MCF 10A (cell line): Measurements from ENCODE around the gene AGBL4. TPM values are rescaled to one million over a fixed set of nuclear protein-coding genes. Genes with fewer than 3 reads are reported as not detected.
"Not testable (repeated sequence)": the region's sequence is repeated elsewhere in the genome, so short reads cannot be mapped to it uniquely, and the experiment has no call there.

Experiments
- BruUV-seq: library from RNA; stranded (reverse); fragments of 400-500 nt; replicated peaks from 2 replicates; lab custom pipeline; 2021; lab: Mats Ljungman, UMichigan
- CTCF ChIA-PET: fragments of 300-600 bp; sonication (Branson Sonifier 250); formaldehyde crosslinking; extraction: SDS; loops from one replicate; lab custom pipeline; 2021; ENCODE audit warnings: antibody characterized with exemption, inconsistent platforms; lab: Yijun Ruan, JAX
- POLR2A ChIA-PET: fragments of 300-600, 350-650 bp; sonication (Branson Sonifier 250); formaldehyde crosslinking; extraction: SDS; loops from one replicate; lab custom pipeline; 2020; ENCODE audit warnings: antibody characterized with exemption, inconsistent platforms; lab: Yijun Ruan, JAX
- DNase-seq: peaks from one replicate; pipeline ENCODE4 v3.0.0-alpha.2; 2018; ENCODE audit not compliant: unreplicated experiment
- H3K27ac Mint-ChIP-seq: one replicate; pipeline ENCODE4 v1.8.0; 2022; ENCODE audit warnings: mild to moderate bottlenecking, low read depth, mixed read lengths; ENCODE audit not compliant: unreplicated experiment
- H3K27me3 Mint-ChIP-seq: one replicate; pipeline ENCODE4 v1.8.0; 2022; ENCODE audit warnings: mixed read lengths; ENCODE audit not compliant: insufficient read depth, unreplicated experiment
- H3K36me3 Mint-ChIP-seq: one replicate; pipeline ENCODE4 v1.8.0; 2022; ENCODE audit warnings: mild to moderate bottlenecking, moderate library complexity, mixed read lengths; ENCODE audit not compliant: insufficient read depth, unreplicated experiment
- H3K4me1 Mint-ChIP-seq: one replicate; pipeline ENCODE4 v1.8.0; 2022; ENCODE audit warnings: mixed read lengths; ENCODE audit not compliant: insufficient read depth, unreplicated experiment
- H3K4me3 Mint-ChIP-seq: one replicate; pipeline ENCODE4 v1.8.0; 2022; ENCODE audit warnings: mild to moderate bottlenecking, moderate library complexity, mixed read lengths; ENCODE audit not compliant: unreplicated experiment
- H3K9me3 Mint-ChIP-seq: one replicate; pipeline ENCODE4 v1.8.0; 2022; ENCODE audit warnings: mixed read lengths; ENCODE audit not compliant: unreplicated experiment
- intact Hi-C: fragments of 100-400 bp; cut with micrococcal nuclease; formaldehyde crosslinking; loops from 2 replicates; pipeline ENCODE4 v1.14.1; 2022
- total RNA-seq: library from RNA; stranded (reverse); gene quantifications from 2 replicates; pipeline ENCODE4 v1.2.3, GENCODE V29; 2022
- TF ChIP-seq, protein P1 (sequence below): fragments of 200-600 bp; IDR thresholded peaks from one replicate; pipeline ENCODE4 v1.8.0; 2022; ENCODE audit warnings: antibody characterized with exemption, mild to moderate bottlenecking; ENCODE audit not compliant: unreplicated experiment

Gene AGBL4
- total RNA-seq, 1 experiment from 2014 or later, result not detected

- no peaks in the 10 kb centered on the region for H3K36me3 Mint-ChIP-seq
- CTCF ChIA-PET, result no interaction called here
- no peaks in the 10 kb centered on the region for H3K4me1 Mint-ChIP-seq
- POLR2A ChIA-PET, result no interaction called here
- intact Hi-C loops, result no loop called here
- TF ChIP-seq, protein P1, sequence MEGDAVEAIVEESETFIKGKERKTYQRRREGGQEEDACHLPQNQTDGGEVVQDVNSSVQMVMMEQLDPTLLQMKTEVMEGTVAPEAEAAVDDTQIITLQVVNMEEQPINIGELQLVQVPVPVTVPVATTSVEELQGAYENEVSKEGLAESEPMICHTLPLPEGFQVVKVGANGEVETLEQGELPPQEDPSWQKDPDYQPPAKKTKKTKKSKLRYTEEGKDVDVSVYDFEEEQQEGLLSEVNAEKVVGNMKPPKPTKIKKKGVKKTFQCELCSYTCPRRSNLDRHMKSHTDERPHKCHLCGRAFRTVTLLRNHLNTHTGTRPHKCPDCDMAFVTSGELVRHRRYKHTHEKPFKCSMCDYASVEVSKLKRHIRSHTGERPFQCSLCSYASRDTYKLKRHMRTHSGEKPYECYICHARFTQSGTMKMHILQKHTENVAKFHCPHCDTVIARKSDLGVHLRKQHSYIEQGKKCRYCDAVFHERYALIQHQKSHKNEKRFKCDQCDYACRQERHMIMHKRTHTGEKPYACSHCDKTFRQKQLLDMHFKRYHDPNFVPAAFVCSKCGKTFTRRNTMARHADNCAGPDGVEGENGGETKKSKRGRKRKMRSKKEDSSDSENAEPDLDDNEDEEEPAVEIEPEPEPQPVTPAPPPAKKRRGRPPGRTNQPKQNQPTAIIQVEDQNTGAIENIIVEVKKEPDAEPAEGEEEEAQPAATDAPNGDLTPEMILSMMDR, result no peak
- no TSS peak for BruUV-seq
- H3K4me3 Mint-ChIP-seq, result no peak overlapping the region
- no peak overlapping the region for H3K27ac Mint-ChIP-seq
- DNase-seq, result no peak
- peaks cover 15% of the 10 kb centered on the region for H3K9me3 Mint-ChIP-seq
- no peaks in the 10 kb centered on the region for H3K27me3 Mint-ChIP-seq
Observed at GRCh38 chr1:49028396-49028795, 995.4 kb downstream of the AGBL4 start.

DNA sequence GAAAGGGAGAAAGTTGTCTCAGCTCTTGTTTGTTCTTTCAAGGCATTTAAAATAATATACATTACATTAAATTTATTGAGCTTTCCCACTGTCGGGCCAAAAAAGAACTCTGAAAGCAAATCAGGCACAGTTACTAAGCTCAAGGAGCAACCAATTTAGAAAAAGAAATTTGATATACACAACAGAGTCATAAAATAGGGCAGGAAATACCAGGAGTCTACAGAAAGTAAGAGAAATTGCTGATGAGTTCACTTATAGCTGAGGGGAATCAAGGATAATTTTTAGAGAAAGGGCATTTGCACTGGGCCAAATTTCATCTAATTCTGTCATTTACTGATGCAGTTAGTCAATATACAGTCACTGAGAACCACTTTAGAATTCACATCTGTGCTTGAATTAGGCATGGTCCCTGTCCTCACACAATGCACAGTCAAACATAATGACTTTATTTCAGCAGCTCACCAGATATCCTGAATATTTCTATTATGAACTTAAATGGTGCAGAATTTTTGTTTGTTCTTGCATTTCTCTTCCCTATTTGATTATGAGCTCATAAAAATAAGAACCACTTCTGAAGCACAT is 997.4 kb downstream of the AGBL4 start:
- CTCF ChIA-PET, result interaction anchor here (0.5 kb wide), 1 partner anchor 1300 kb away, joined by 3 read pairs; no protein-coding TSS in a partner anchor
- no peak for DNase-seq
- Mint-ChIP-seq H3K36me3 (no peaks in the 10 kb centered on the region), H3K4me1 (no peaks in the 10 kb centered on the region), H3K4me3 (no peak overlapping the region), H3K27me3 (no peaks in the 10 kb centered on the region), H3K9me3 (peaks cover 15% of the 10 kb centered on the region), H3K27ac (no peak overlapping the region)
- POLR2A ChIA-PET, result no interaction called here
- intact Hi-C loops, result no loop called here
- no TSS peak for BruUV-seq
- TF ChIP-seq, protein P1, result no peak

GRCh38 chr1:49016030-49016977 is 1007.5 kb downstream of the AGBL4 start:
- no peaks in the 10 kb centered on the region for H3K9me3 Mint-ChIP-seq
- H3K27me3 Mint-ChIP-seq, result no peaks in the 10 kb centered on the region
- TF ChIP-seq, protein P1, result no peak
- no peaks in the 10 kb centered on the region for H3K4me1 Mint-ChIP-seq
- no peak for DNase-seq
- H3K4me3 Mint-ChIP-seq, result no peak overlapping the region
- ChIA-PET CTCF (no interaction called here), POLR2A (no interaction called here)
- intact Hi-C loops, result no loop called here
- no peaks in the 10 kb centered on the region for H3K36me3 Mint-ChIP-seq
- no TSS peak for BruUV-seq
- H3K27ac Mint-ChIP-seq, result no peak overlapping the region

GRCh38 chr1:49013079-49013478 is 1010.7 kb downstream of the AGBL4 start:
- DNase-seq, result no peak
- Mint-ChIP-seq H3K27ac (no peak overlapping the region), H3K9me3 (no peaks in the 10 kb centered on the region), H3K27me3 (no peaks in the 10 kb centered on the region), H3K4me1 (no peaks in the 10 kb centered on the region), H3K4me3 (no peak overlapping the region), H3K36me3 (no peaks in the 10 kb centered on the region)
- POLR2A ChIA-PET, result no interaction called here
- CTCF ChIA-PET, result no interaction called here
- intact Hi-C loops, result no loop called here
- no TSS peak for BruUV-seq
- TF ChIP-seq, protein P1, result no peak

DNA sequence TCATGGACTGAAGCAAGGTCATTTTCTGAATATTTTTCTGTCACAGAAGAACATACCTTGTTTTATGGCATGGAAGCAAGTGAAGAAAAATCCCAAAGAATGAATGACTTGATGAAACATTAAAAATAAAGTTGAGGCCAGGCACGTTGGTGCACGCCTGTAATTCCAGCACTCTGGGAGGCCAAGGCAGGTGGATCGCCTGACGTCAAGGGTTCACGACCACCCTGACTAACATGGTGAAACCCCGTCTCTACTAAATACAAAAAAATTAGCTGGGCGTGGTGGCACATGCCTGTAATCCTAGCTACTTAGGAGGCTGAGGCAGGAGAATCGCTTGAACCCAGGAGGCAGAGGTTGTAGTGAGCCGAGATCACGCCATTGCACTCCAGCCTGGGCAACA is 1020.8 kb downstream of the AGBL4 start:
- CTCF ChIA-PET, H3K9me3 Mint-ChIP-seq, intact Hi-C loops, POLR2A ChIA-PET, DNase-seq, H3K4me3 Mint-ChIP-seq, H3K27ac Mint-ChIP-seq, H3K27me3 Mint-ChIP-seq, H3K36me3 Mint-ChIP-seq, H3K4me1 Mint-ChIP-seq, BruUV-seq: not testable (repeated sequence)
